ENCODE data around the gene ASZ1. TPM values are rescaled to one million over a fixed set of nuclear protein-coding genes. Genes with fewer than 3 reads are reported as not detected.

Gene ASZ1
- total RNA-seq, 1 donor from 2014 or later, result not detected

GRCh38 chr7:117338020-117338419 lies 89.3 kb downstream of the ASZ1 start:
- no peak for TF ChIP-seq CTCF (IDR thresholded peaks at IDR 0.05; ENCODE audit: borderline replicate concordance)
- H3K27ac ChIP-seq (replicated peaks), result no peak overlapping the region
- intact Hi-C loops (cut with micrococcal nuclease), result no loop called here

GRCh38 chr7:117333168-117333567 lies 94.1 kb downstream of the ASZ1 start:
- TF ChIP-seq CTCF (IDR thresholded peaks at IDR 0.05; ENCODE audit: borderline replicate concordance), result no peak
- intact Hi-C loops (cut with micrococcal nuclease), result no loop called here
- no peak for DNase-seq
- Histone ChIP-seq H3K27ac (replicated peaks) (no peak overlapping the region), H3K9me3 (replicated peaks) (no peaks in the 10 kb centered on the region), H3K4me3 (no peak overlapping the region), H3K36me3 (no peaks in the 10 kb centered on the region), H3K27me3 (ENCODE audit: low read depth) (peaks cover 3% of the 10 kb centered on the region), H3K4me1 (no peaks in the 10 kb centered on the region)

More at GRCh38 chr7:117338020-117338419, 89.3 kb downstream of the ASZ1 start:
- DNase-seq, result no peak
- Histone ChIP-seq H3K27me3 (ENCODE audit: low read depth) (no peaks in the 10 kb centered on the region), H3K36me3 (no peaks in the 10 kb centered on the region), H3K4me1 (no peaks in the 10 kb centered on the region), H3K9me3 (replicated peaks) (no peaks in the 10 kb centered on the region), H3K4me3 (no peak overlapping the region)

GRCh38 chr7:117332031-117332430 lies 95.3 kb downstream of the ASZ1 start:
- no peak for DNase-seq
- H3K27me3 ChIP-seq (ENCODE audit: low read depth), result peaks cover 3% of the 10 kb centered on the region
- H3K9me3 ChIP-seq (replicated peaks), result no peaks in the 10 kb centered on the region
- H3K36me3 ChIP-seq, result no peaks in the 10 kb centered on the region
- H3K4me3 ChIP-seq, result no peak overlapping the region
- H3K27ac ChIP-seq (replicated peaks), result no peak overlapping the region
- H3K4me1 ChIP-seq, result no peaks in the 10 kb centered on the region
- no peak for TF ChIP-seq CTCF (IDR thresholded peaks at IDR 0.05; ENCODE audit: borderline replicate concordance)
- intact Hi-C loops (cut with micrococcal nuclease), result no loop called here

GRCh38 chr7:117325836-117326235 lies 101.5 kb downstream of the ASZ1 start:
- no peaks in the 10 kb centered on the region for H3K9me3 ChIP-seq (replicated peaks)

GRCh38 chr7:117324960-117325359 lies 102.3 kb downstream of the ASZ1 start:
- no peak for TF ChIP-seq CTCF (IDR thresholded peaks at IDR 0.05; ENCODE audit: borderline replicate concordance)
- no peaks in the 10 kb centered on the region for H3K36me3 ChIP-seq
- peak overlapping the region; percentile 61 for H3K4me3 ChIP-seq
- H3K4me1 ChIP-seq, result peaks cover 27% of the 10 kb centered on the region
- H3K27me3 ChIP-seq (ENCODE audit: low read depth), result peaks cover 69% of the 10 kb centered on the region
- H3K27ac ChIP-seq (replicated peaks), result no peak overlapping the region
- no peaks in the 10 kb centered on the region for H3K9me3 ChIP-seq (replicated peaks)
- intact Hi-C loops (cut with micrococcal nuclease), result no loop called here
- no peak for DNase-seq

More at GRCh38 chr7:117325836-117326235, 101.5 kb downstream of the ASZ1 start:
- DNase-seq, result no peak
- intact Hi-C loops (cut with micrococcal nuclease), result no loop called here
- no peak for TF ChIP-seq CTCF (IDR thresholded peaks at IDR 0.05; ENCODE audit: borderline replicate concordance)
- H3K4me3 ChIP-seq, result no peak overlapping the region
- no peak overlapping the region for H3K27ac ChIP-seq (replicated peaks)
- peaks cover 60% of the 10 kb centered on the region for H3K27me3 ChIP-seq (ENCODE audit: low read depth)
- H3K36me3 ChIP-seq, result no peaks in the 10 kb centered on the region
- peaks cover 27% of the 10 kb centered on the region for H3K4me1 ChIP-seq
